ENCODE data around the gene KCNIP4.

GRCh38 chr4:21775703-21776102 is 172.9 kb downstream of the KCNIP4 start:
- TF ChIP-seq CTCF (IDR thresholded peaks at IDR 0.05) (no peak), EZH2 (IDR thresholded peaks at IDR 0.05) (no peak), EZH2phosphoT487 (IDR thresholded peaks at IDR 0.05) (no peak)
